Epidermal melanocyte (primary cell): Measurements from ENCODE around the gene CYB5R4.

Experiments used
- DNase-seq: peaks from one replicate; pipeline ENCODE4 v3.0.0; 2011; ENCODE audit warnings: low spot score; ENCODE audit not compliant: insufficient read length

CYB5R4 gene

GRCh38 chr6:83976871-83977270, 117.4 kb downstream of the CYB5R4 start:
- DNase-seq, result no peak

DNA sequence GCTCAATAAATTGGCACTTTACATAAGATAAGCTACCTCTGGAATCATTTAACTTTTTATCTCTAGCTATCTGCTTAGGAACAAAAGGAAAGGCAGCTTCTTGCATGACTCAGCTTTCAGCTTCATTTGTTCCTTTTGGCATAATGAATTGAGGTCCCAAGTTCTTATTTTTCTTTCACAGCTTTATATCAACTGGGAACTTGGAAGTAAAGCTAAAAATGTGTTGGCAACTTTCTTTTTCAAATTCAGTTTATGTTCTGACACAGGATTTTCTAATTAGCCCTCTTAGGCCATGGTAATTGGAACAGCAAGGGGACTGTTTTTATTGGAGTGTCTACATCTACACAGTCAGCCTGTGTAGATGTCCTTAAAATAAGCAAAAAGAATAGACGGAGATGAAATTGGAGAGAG, 118.8 kb downstream of the CYB5R4 start:
- no peak for DNase-seq

- no peak for DNase-seq
These were observed 119.5 kb downstream of the CYB5R4 start for GRCh38 chr6:83978997-83979396.

- no peak for DNase-seq
These were observed 124.9 kb downstream of the CYB5R4 start for GRCh38 chr6:83984411-83984810.

- no peak for DNase-seq
These were observed 125.8 kb downstream of the CYB5R4 start for GRCh38 chr6:83985308-83985713.

GRCh38 chr6:83985715-83986114, 126.2 kb downstream of the CYB5R4 start:
- DNase-seq, result no peak

- no peak for DNase-seq
These were observed 138.6 kb downstream of the CYB5R4 start for GRCh38 chr6:83998021-83998584.

- no peak for DNase-seq
These were observed 141.6 kb downstream of the CYB5R4 start for GRCh38 chr6:84001119-84001518.

DNA sequence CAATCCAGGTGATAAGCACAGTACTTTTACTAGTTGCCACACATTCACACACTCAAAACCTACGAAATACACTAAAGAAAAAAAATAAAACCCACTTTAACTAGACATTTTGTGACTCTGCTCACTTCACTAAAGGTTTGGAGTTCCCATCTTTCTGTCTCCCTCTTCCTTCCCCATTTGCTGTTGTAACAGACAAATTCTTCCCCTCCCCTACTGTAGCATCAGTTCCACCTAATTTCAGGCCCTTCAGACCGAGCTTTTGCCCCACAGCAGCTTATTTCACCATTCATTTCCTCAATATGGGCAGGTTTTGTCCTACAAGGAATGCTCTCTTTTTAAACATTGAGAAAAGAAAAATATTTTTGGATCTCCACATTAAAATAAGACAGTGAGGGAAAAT, 142.7 kb downstream of the CYB5R4 start:
- no peak for DNase-seq

DNA sequence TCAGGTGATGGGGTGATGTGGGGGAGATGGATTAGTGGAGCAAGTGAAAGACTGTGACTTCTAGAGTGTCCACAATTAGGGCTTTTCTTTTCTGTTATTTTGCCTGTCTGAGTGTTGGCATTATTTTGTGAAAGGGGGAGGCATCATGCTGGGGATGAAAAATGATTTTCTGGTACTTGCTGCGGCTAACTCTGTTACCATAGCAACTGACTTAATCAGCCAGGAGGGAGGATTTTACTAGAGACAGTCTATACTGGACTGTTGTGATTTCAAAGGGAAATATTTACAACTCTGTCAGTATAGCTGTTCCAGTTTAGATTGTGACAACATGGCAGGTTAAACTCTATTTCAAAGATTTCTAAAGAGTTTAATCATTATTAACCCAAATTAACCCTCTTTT, 143.6 kb downstream of the CYB5R4 start:
- DNase-seq, result no peak

GRCh38 chr6:84003654-84004053, 144.2 kb downstream of the CYB5R4 start:
- no peak for DNase-seq

GRCh38 chr6:84007871-84008270, 148.4 kb downstream of the CYB5R4 start:
- no peak for DNase-seq

GRCh38 chr6:84013354-84013753, 153.9 kb downstream of the CYB5R4 start:
- DNase-seq, result no peak

- DNase-seq, result no peak
These were observed 154.4 kb downstream of the CYB5R4 start for GRCh38 chr6:84013931-84014330.

GRCh38 chr6:84016029-84016428, 156.5 kb downstream of the CYB5R4 start:
- no peak for DNase-seq
